ENCODE data around the gene ZP1.

- TF ChIP-seq SIN3A (IDR thresholded peaks at IDR 0.05; ENCODE audit: low read depth, low read length) (no peak), CTCF (IDR thresholded peaks at IDR 0.05 in 2 of 3, conservative IDR thresholded peaks at IDR 0.05 in 1 of 3; ENCODE audit: control insufficient read depth in 2 of 3, extremely low read depth in 1 of 3, insufficient read depth in 1 of 3, low read depth in 3 of 3, low read length in 3 of 3) (no peak), SMC3 (IDR thresholded peaks at IDR 0.05; ENCODE audit: borderline replicate concordance, low read length) (no peak), POLR2AphosphoS5 (IDR thresholded peaks at IDR 0.05; ENCODE audit: low read length) (no peak)
Measured at GRCh38 chr11:60835534-60835846, 31.9 kb upstream of the ZP1 start.
